ENCODE measurements around the gene CHCHD10. TPM values are rescaled to one million over a fixed set of nuclear protein-coding genes. Genes with fewer than 3 reads are reported as not detected.

Gene CHCHD10
- total and polyA plus RNA-seq, 2 of the 8 experiments (the other 6 are each of a cell fraction or from before 2014, with no cell fraction given): 58.3 to 94.5 TPM

DNA sequence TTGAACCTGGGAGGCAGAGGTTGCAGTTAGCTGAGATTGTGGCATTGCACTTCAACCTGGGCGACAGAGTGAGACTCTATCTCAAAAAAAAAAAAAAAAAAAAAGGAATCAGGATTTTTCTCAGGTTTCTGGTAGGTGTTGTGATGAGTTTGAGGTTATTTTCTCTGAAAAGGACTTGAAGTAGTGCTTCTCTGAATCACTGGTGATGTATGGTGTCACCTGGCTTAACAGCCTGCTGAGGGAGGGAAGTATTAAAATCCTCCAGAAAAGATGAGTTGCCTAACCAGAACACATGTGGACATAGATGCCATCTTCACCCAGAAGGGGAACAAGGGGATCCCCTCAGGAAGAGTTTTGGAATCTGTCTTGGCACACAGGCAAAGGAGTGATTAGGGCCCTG lies 39.1 kb upstream of the CHCHD10 start:
- FAIRE-seq: no peak
- CTCF ChIA-PET (ENCODE audit: partially characterized antibody): no interaction called here
- no peak overlapping the region for H2BK120ac ChIP-seq (replicated peaks; ENCODE audit: low read depth, low read length)

More for the DNA sequence above, 39.1 kb upstream of the CHCHD10 start:
- Histone ChIP-seq H3K18ac (ENCODE audit: extremely low read depth, low read length) (no peak overlapping the region), H3K79me1 (ENCODE audit: low read depth, low read length) (no peaks in the 10 kb centered on the region; the same call in 1 of the 2 replicates), H3K27me3 (replicated peaks in 1 of 4; ENCODE audit: control insufficient read depth in 3 of 4, extremely low read depth in 1 of 4, insufficient read depth in 3 of 4, low read length in 3 of 4) (no peaks in the 10 kb centered on the region), H3K9me3 (ENCODE audit: insufficient read depth in 2 of 2, low read depth in 1 of 2, low read length in 1 of 2) (no peaks in the 10 kb centered on the region), H3K4me1 (replicated peaks in 1 of 4; ENCODE audit: control insufficient read depth in 3 of 4, insufficient read depth in 4 of 4, low read length in 3 of 4) (no peaks in the 10 kb centered on the region), H2BK5ac (ENCODE audit: low read depth, low read length) (no peak overlapping the region), H4K20me1 (replicated peaks in 1 of 2; ENCODE audit: control insufficient read depth in 1 of 2, insufficient read depth in 2 of 2, low read length in 2 of 2) (peaks cover 0 to 10% of the 10 kb centered on the region in 2 experiments), H4K91ac (replicated peaks; ENCODE audit: insufficient read length, low read length) (no peak overlapping the region), H2BK20ac (ENCODE audit: low read length) (no peak overlapping the region), H2AFZ (ENCODE audit: low read length) (no peak overlapping the region), H3K79me2 (ENCODE audit: control insufficient read depth in 1 of 2, insufficient read depth in 2 of 2, low read length in 2 of 2) (no peaks in the 10 kb centered on the region), H3K23ac (ENCODE audit: insufficient read length) (no peak overlapping the region), H3K9ac (replicated peaks in 1 of 4; ENCODE audit: extremely low read depth in 1 of 4, low read depth in 3 of 4, low read length in 3 of 4) (no peak overlapping the region), H3K23me2 (ENCODE audit: low read depth, low read length) (no peaks in the 10 kb centered on the region), H4K8ac (ENCODE audit: extremely low read depth, insufficient read depth, low read length) (no peak overlapping the region), H3K4me3 (ENCODE audit: extremely low read depth in 1 of 4, insufficient read depth in 2 of 4, low read depth in 3 of 4, low read length in 4 of 4) (no peak overlapping the region), H3K56ac (replicated peaks; ENCODE audit: insufficient read length, low read depth, low read length) (no peak overlapping the region), H2AK5ac (ENCODE audit: low read depth, low read length) (no peak overlapping the region), H2BK15ac (ENCODE audit: low read length) (no peak overlapping the region), H3K4me2 (ENCODE audit: insufficient read depth in 1 of 2, low read depth in 2 of 2, low read length in 2 of 2) (no peak overlapping the region), H2BK12ac (ENCODE audit: low read depth, low read length) (no peak overlapping the region), H3K27ac (ENCODE audit: low read depth, low read length) (no peak overlapping the region), H3K36me3 (ENCODE audit: control insufficient read depth in 2 of 4, insufficient read depth in 4 of 4, low read length in 3 of 4) (peaks cover 16 to 50% (median 39%) of the 10 kb centered on the region in 4 experiments; a peak in 6 of 8 replicates), H3K14ac (ENCODE audit: insufficient read length) (no peak overlapping the region), H3K4ac (replicated peaks; ENCODE audit: insufficient read length, low read depth, low read length) (no peak overlapping the region), H4K5ac (ENCODE audit: insufficient read length, low read depth, low read length) (no peak overlapping the region)
- POLR2A ChIA-PET (ENCODE audit: partially characterized antibody): no interaction called here
- no peak for TF ChIP-seq RFX5 (IDR thresholded peaks at IDR 0.05; ENCODE audit: borderline replicate concordance, low read depth, low read length)
- no peak for TF ChIP-seq GABPA (IDR thresholded peaks at IDR 0.05; ENCODE audit: borderline replicate concordance, insufficient read depth, low read length)
- no peak for TF ChIP-seq EP300 (IDR thresholded peaks at IDR 0.05; ENCODE audit: borderline replicate concordance in 1 of 2, low read depth in 2 of 2, low read length in 2 of 2)
- TF ChIP-seq CBX5 (IDR thresholded peaks at IDR 0.05; ENCODE audit: low read depth, low read length): no peak
- TF ChIP-seq TBP (IDR thresholded peaks at IDR 0.05; ENCODE audit: low read depth, low read length): no peak
- TF ChIP-seq KDM1A (IDR thresholded peaks at IDR 0.05; ENCODE audit: borderline replicate concordance, low read length): no peak
- TF ChIP-seq SAP30 (IDR thresholded peaks at IDR 0.05; ENCODE audit: insufficient read depth, insufficient replicate concordance, low read length): no peak
- no peak for TF ChIP-seq EZH2 (IDR thresholded peaks at IDR 0.05; ENCODE audit: low read depth, low read length, severe bottlenecking)
- TF ChIP-seq RBBP5 (IDR thresholded peaks at IDR 0.05; ENCODE audit: borderline replicate concordance, low read depth, low read length): no peak
- TF ChIP-seq SIN3A (conservative IDR thresholded peaks at IDR 0.05 in 1 of 2, IDR thresholded peaks at IDR 0.05 in 1 of 2; ENCODE audit: low read depth in 1 of 2, low read length in 2 of 2): no peak
- no peak for TF ChIP-seq PHF8 (conservative IDR thresholded peaks at IDR 0.05; ENCODE audit: low read depth, low read length)
- DNase-seq (ENCODE audit: low read depth in 1 of 2, low spot score in 2 of 2): no peak
- 100% methylated on average over 1 of the region's 1 CpG; no CpG with 5 or more reads in 1 of the 2 experiments for WGBS, 2 experiments (ENCODE audit: extremely low coverage in 1 of 2, insufficient coverage in 1 of 2, insufficient read length in 1 of 2, insufficient replicate concordance in 2 of 2, low coverage in 1 of 2, low lambda C conversion rate in 2 of 2, missing lambda C conversion rate in 1 of 2)
